GM12872 (cell line): Measurements from ENCODE around the gene PTGER1.

Experiments used
- TF ChIP-seq, protein P1 (sequence below): IDR thresholded peaks from 3 replicates; pipeline ENCODE4 v1.5.1; 2011; ENCODE audit warnings: low read depth, mild to moderate bottlenecking, low read length, moderate library complexity; ENCODE audit not compliant: insufficient read depth

Gene PTGER1

DNA sequence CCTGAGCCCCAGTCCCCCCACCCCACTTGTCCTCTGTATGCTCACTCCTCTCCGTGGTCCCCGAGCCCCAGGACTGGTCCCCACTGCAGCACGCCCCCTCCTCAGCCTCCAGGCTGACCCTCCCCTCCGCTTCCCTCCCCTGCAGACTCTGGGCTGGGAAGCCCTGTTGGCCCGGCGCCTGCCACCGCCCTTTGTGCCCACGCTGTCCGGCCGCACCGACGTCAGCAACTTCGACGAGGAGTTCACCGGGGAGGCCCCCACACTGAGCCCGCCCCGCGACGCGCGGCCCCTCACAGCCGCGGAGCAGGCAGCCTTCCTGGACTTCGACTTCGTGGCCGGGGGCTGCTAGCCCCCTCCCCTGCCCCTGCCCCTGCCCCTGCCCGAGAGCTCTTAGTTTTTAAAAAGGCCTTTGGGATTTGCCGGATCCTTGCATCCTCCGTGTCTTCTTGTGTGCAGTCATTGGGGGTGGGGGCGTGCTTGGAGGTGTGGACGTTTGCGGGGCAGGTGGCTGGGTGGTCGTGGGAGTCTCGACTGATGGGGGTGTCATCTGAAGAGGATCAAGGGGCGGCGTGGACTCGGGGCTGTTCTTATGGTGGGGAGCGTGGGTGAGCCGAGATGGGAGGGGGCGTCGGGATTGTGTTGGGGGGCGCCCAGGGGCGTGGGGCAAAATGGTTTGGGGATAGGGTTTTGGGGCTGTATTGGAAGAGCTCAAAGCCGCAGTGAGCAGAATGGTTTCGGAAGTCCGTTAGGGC lies 3.5 kb downstream of the PTGER1 start:
- TF ChIP-seq, protein P1, sequence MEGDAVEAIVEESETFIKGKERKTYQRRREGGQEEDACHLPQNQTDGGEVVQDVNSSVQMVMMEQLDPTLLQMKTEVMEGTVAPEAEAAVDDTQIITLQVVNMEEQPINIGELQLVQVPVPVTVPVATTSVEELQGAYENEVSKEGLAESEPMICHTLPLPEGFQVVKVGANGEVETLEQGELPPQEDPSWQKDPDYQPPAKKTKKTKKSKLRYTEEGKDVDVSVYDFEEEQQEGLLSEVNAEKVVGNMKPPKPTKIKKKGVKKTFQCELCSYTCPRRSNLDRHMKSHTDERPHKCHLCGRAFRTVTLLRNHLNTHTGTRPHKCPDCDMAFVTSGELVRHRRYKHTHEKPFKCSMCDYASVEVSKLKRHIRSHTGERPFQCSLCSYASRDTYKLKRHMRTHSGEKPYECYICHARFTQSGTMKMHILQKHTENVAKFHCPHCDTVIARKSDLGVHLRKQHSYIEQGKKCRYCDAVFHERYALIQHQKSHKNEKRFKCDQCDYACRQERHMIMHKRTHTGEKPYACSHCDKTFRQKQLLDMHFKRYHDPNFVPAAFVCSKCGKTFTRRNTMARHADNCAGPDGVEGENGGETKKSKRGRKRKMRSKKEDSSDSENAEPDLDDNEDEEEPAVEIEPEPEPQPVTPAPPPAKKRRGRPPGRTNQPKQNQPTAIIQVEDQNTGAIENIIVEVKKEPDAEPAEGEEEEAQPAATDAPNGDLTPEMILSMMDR: no peak

DNA sequence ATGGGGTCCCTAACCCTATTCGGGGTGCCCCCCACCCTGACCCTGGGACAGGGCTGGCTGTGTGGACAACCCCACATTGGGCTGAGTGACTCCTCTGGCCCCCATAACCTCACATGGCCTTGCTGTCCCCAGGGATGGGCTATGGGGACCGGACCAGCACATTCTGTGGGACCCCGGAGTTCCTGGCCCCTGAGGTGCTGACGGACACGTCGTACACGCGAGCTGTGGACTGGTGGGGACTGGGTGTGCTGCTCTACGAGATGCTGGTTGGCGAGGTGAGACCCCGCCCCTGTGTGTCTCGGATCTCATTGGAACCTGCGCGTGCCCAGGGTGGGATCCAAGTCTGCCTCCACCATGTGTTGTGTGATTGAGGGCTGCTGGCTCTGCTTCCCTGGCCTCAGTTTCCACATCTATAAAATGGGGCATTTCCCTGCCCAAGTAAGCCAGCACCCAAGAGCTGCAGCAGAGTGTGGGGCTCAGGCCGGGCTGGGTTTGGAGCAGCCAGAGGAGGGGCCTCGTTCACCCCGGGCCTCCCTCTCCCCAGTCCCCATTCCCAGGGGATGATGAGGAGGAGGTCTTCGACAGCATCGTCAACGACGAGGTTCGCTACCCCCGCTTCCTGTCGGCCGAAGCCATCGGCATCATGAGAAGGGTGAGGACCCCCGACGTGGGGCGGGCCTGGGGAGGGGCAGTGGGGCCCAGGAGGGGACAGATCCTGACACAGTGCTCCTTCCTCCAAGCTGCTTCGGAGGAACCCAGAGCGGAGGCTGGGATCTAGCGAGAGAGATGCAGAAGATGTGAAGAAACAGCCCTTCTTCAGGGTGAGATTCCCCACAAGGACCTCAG lies 4.9 kb downstream of the PTGER1 start:
- TF ChIP-seq, protein P1: no peak

- TF ChIP-seq, protein P1: no peak
Measured at GRCh38 chr19:14467816-14468215, 7.3 kb downstream of the PTGER1 start.

GRCh38 chr19:14467391-14467790 lies 7.8 kb downstream of the PTGER1 start:
- TF ChIP-seq, protein P1: no peak

DNA sequence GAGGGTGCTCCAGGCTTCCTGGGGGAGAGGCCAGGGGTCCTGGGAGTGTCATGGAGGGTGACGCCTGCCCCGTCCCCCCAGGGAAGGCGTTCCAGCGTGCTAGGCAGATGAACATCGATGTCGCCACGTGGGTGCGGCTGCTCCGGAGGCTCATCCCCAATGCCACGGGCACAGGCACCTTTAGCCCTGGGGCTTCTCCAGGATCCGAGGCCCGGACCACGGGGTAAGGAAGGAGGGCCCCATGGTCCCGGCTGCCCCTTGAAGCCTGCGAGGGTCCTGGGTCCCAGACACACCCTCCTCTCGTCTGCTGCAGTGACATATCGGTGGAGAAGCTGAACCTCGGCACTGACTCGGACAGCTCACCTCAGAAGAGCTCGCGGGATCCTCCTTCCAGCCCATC lies 11.4 kb downstream of the PTGER1 start:
- TF ChIP-seq, protein P1: no peak

DNA sequence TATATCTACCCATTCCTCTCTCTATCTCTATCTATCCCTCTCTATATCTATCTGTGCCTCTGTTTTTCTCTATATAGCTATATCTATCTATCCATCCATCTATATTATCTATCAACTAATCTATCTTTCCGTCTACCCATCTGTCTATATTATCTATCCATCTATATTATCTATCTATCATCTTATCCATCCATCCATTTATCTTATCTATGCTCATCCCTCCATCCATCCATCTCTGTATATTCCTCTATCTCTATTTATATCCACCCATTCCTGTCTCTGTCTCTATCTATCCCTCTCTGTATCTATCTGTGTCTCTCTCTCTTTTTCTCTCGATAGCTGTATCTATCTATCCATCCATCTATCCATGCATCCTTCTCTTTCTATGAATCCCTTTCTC lies 14.2 kb downstream of the PTGER1 start:
- TF ChIP-seq, protein P1: no peak

DNA sequence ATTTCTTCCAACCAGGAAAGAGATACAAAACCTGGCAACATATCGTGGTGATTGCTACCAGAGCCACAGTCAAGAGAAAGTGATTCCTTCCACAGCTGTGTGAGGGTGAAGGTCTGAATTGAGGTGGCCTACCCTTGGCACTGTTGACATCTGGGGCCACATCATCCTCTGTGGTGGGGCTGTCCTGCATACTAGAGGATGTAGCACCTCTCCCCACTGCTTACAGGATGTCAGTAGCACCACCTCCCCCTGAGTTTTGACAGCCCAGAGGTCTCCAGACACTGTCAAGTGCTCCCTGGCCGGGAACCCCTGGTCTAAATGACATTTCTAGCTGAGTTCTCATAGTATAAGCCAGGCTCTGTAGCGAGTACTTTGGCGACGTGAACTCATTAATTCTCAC lies 15.5 kb downstream of the PTGER1 start:
- TF ChIP-seq, protein P1: no peak
